HG02970 (cell line): ENCODE measurements around the gene PCP2.

Experiments used
- ATAC-seq: cut with Tn5 transposase; IDR thresholded peaks from one replicate; pipeline ENCODE4 v1.9.1; 2021; ENCODE audit warnings: mild to moderate bottlenecking, moderate library complexity, moderate number of reproducible peaks; ENCODE audit not compliant: unreplicated experiment, low FRiP score

The PCP2 gene

DNA sequence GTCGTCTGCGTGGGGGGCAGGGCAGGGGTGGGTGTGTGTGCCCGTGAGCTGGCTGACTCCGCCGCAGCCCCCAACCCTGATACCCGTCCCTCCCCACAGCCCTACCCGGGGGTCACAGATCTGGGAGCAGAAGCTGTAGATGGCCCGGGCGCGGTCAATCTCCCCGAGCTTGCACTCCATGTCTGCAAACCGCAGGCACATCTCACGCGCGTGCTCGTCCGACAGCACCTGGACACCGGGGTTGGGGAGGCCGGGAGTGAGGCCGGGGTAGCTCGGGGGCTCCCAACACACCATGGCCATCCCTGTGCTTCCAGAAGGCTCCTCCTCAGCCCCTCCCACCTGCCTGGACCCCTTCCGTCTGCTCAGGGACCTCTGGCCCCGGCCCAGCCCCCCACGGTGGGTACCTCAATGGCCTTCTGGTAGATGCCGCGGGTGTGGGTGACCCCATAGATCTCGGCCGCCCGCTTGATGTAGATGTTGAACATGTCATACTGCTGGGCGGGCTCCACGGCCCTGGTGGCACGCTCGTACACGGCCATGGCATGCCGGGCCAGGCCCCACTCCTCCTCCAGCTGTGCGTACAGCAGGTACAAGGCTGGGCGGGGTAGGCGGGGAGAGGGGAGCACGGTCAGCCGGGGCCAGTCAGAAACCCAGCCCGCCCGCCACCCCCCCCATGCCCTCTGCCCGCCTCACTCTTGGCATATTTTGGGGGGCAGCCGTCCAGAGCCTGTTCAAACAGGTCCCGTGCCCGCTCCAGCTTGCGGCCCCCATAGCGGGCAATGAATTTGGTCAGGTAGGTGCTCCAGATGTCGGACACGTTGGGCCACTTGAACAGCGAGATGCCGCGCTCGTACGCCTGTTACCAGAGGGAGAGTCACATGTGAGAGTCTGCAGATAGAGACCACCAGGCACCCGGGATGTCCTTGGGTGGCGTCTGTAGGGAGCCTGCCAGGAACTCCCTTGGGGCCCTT is 12.8 kb downstream of the PCP2 start:
- ATAC-seq = no peak

DNA sequence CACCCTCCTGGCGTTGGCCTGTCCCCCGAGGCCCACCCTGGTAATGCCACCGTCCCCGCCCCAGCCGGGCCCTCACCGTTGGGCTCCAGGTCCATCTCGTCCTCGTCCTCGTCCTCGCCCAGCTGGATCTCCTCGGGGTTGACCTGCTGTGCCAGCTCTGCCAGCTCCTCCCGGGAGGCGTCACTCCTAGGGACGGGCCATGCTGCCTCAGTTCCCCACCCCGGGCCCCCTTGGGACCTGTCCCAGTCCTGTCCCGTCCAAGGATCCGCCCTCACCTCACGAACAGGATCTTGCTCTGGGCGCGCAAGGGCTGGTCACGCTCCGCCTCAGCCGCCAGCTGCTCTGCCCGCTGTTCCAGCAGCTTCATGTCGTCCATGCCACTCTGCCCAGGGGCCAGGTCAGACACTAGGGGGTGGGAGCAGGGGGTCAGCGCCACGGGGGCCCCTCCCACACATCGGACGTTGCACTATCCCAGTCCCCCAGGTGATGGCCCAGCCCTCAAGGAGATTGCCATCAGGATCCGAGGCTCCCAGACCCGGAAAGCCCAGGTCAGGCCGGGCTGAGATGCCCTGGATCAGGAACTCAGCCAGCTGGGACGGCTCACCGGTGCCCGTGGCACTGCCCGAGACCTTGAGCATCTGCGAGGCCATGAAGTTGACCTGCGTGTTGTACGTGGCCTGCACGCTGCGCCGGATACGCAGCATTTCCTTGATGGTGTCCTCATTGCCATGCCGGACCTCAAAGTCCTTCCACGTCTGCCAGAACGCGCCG is 13.7 kb downstream of the PCP2 start:
- ATAC-seq = no peak

DNA sequence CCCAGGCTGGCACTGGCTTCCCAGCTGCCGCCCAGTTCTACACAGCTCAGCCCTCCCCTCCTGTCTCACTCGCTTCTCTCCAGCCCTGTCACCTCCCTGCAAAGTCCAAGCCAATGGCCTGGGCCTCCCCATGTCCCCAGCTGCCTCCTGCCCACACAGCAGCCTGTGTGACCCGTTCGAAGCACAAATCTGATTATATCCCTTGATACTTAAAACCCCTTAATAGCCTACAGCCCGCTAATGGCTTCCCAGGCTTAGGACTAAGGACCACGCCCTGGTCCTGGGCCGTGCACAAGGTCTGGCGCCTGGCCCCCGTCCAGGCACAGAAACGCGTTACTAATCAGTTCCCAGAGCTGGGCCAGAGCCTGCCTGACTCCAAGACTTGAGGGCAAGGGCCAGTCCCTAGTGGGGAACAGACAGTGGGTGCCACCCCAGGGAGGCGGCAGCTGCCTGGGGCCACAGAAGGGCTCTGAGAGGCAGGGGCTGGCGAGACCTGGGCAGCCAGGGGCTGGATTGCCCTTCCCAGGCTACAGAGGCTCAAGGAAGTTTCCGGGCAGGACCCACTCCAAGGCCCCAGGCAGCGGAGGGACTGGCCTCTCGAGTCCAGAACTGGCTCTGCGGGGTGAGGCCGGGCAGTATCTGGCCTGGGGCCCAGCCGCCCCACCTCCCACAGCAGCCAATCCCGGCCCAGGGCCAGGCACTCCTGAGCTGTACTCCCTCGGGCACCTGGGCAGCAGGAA is 14.6 kb downstream of the PCP2 start:
- no peak for ATAC-seq

DNA sequence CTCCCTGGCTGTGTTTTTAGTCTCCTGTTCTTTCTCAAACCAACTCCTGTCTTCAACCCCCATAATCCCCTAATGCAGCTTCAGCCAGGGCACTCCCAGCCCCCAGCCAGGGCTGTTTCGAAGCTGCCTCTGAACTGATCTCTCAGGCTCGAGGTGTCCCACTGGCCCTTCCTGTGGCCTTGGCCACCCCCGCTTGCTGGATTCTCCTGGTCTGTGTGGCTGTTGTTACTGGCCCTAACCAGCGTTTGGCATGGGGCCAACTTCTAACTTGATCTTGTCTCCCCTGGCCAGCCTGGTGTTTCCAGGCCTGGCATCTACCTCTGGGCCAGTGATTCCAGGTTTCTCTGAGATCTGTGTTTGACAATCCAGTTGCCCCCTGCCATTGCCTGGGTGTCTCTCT is 15.2 kb downstream of the PCP2 start:
- no peak for ATAC-seq

DNA sequence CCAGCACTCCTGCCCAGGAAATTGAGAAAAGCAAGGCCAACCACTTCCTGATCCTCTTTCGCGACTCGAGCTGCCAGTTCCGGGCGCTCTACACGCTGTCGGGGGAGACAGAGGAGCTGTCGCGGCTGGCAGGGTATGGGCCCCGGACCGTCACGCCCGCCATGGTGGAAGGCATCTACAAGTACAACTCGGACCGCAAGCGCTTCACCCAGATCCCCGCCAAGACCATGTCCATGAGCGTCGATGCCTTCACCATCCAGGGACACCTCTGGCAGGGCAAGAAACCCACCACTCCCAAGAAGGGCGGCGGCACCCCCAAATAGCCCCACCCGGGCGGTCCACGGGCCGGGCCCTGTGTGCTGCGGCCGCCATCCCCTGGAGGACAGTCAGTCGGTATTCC is 15.8 kb downstream of the PCP2 start:
- ATAC-seq = no peak

DNA sequence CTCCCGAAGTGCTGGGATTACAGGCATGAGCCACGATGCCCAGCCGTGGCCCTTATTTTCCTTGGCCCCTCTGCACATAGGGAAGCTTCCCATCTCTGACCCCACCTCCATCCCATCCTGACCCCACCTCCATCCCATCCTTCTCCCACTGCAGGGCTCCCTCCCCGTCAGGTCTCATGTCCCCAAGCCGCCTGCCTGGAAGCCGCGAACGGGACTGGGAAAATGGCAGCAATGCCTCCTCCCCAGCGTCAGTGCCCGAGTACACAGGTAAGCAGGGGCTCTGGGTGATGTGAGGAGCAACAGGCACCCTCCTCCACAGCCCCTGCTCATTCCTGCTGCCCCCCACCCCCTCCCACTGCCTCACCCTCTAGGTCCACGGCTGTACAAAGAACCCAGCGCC is 16.3 kb downstream of the PCP2 start:
- no peak for ATAC-seq

DNA sequence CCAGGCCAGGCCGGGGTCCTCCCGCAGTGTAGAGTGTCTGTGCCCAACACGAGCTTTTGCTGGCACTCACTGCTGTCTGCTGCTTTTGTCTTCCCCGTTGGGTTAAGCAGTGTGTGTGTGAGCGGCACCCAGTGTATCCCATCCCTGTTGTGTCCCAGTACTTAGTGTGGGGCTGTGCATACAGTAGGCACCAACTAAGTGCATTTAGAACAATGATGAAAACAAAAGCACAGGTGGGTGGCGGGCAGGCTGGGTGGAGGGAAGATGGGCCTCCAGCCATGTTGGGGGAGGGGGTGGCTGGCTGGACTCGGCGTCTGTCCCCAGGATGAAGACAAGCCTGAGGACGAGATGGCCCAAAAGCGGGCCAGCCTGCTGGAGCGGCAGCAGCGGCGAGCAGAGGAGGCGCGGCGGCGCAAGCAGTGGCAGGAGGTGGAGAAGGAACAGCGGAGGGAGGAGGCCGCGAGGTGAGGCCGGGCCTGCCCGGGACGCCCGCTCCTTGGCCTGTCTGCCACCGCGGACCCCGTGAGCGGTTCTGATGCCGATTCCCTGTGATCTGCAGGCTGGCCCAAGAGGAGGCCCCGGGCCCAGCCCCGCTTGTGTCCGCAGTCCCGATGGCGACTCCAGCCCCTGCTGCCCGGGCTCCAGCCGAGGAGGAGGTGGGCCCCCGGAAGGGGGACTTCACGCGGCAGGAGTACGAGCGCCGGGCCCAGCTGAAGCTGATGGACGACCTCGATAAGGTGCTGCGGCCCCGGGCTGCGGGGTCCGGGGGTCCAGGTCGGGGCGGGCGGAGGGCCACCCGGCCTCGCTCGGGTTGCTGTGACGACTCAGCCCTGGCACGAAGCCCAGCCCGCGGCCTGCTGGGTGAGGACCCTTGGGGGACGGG is 18.4 kb downstream of the PCP2 start:
- ATAC-seq = no peak

DNA sequence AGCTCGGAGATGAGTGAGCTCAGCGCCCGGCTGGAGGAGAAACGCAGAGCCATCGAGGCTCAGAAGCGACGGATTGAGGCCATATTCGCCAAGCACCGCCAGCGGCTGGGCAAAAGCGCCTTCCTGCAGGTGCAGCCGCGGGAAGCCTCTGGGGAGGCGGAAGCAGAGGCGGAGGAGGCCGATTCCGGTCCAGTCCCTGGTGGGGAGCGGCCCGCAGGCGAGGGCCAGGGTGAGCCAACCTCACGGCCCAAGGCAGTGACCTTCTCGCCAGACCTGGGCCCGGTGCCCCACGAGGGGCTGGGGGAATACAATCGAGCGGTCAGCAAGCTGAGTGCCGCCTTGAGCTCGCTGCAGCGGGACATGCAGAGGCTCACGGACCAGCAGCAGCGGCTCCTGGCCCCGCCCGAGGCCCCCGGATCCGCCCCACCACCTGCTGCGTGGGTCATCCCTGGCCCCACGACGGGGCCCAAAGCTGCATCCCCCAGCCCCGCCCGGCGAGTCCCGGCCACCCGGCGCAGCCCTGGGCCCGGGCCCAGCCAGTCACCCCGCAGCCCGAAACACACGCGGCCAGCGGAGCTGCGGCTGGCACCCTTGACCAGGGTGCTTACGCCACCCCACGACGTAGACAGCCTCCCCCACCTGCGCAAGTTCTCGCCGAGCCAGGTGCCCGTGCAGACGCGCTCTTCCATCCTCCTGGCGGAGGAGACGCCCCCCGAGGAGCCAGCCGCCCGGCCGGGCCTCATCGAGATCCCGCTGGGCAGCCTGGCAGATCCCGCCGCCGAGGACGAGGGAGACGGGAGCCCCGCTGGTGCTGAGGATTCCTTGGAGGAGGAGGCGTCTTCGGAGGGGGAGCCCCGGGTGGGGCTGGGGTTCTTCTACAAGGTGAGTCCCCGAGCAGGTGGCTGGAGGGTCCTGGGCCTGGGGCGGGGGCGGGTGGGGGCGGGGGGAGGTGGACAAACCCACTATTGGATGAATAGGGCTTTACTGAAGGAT is 20.9 kb downstream of the PCP2 start:
- ATAC-seq = no peak

DNA sequence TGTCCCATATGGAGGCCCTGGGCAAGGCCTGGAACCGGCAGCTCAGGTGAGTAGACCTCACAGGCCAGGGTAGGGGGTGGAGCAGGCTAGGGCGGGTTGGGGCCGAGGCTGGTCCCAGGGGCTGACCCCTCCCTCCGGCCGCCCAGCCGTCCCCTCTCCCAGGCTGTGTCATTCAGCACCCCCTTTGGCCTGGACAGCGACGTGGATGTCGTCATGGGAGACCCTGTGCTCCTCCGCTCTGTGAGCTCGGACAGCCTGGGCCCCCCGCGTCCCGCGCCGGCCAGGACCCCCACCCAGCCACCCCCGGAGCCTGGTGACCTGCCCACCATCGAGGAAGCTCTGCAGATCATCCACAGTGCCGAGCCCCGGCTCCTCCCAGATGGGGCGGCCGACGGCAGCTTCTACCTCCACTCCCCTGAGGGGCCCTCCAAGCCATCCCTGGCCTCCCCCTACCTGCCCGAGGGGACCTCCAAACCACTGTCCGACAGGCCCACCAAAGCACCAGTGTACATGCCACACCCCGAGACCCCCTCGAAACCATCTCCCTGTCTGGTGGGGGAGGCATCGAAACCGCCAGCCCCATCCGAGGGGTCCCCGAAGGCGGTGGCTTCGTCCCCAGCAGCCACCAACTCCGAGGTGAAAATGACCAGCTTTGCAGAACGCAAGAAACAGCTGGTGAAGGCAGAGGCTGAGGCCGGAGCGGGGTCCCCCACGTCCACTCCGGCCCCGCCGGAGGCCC is 21.8 kb downstream of the PCP2 start:
- ATAC-seq = no peak

DNA sequence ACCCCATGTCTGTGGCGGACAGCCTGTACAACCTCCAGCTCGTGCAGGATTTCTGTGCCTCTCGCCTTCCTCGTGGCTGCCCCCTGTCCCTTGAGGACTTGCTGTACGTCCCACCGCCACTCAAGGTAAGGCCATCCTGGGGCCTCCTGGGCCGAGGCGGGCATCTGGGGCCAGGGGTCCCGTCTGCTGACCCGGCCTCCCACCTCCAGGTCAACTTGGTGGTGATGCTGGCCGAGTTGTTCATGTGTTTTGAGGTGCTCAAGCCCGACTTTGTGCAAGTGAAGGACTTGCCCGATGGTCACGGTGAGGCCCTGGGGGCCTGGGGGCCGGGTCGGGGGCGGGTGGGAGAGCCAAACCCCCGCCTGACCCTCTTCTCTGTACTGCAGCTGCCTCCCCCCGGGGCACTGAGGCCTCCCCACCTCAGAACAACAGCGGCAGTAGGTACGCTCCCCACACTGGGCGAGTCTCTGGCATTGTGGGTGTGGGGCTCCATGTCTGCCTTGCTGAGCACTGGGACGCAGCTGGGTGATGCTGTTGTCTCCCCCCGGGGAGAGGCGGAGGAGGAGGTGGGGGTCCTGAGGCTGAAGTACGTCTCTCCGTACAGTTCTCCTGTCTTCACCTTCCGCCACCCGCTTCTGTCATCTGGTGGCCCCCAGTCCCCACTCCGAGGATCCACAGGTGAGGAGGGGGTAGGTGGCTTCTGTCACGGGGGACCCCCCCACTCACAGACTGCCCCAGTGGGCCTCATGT is 22.9 kb downstream of the PCP2 start:
- no peak for ATAC-seq

DNA sequence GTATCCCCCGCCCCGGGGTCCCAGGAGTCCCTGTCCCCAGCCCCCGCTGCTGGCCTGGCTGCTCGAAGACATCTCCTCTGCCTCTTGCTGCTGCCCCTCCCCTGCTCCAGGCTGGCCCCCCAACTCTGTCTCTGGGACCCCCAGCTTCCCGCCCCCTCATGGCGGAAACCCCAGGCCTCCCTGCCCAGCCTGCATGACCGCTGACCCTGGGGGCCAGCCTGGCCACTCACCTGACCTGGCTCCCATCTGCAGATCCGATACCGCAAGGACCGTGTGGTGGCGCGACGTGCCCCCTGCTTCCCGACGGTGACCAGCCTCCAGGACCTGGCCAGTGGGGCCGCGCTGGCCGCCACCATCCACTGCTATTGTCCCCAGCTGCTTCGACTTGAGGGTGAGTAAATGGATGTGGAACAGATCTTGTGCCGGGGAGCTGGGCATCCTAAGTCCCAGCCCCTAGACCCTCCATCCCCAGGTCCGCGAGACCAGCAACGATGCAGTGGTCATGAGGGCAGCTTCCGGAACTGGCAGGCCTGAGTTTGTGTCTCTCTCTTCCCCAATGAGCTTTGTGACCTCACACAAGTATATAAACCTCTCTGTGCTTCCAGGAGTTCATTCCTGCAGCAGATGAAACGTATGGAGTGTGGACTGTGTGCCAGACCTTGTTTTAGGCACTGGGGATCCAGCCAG is 25.5 kb downstream of the PCP2 start:
- no peak for ATAC-seq

DNA sequence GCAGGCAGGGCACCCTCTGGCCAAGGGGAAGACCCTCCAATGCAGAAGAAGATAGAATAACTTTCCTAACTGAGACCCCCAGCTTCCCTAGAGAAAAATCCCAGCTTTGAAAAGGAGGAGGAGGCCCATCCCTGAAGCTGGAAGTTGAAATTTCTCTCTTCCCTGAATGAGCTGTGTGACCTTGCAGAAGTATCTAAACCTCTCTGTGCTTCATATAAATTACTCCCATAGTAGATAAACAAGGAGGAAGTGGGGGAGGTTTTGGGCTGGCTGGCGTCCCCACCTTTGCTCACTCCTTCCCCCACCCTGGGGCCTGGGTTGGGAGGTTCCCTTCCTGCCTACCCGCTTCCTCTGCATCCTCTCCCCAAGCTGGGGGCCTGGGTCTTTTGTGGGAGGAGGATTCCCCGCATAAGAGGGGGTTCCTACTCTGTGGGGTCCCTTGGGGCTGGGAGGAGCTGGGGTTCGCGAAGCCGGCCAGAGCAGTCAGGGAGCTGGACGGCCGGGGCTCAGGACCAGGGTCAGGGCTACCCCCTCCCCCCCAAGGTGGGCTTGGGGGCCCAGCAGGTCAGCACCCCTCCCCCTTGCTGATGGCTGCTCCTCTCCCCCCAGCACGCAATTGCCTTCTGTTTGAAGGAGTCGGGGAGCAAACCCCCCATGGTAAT is 26.2 kb downstream of the PCP2 start:
- no peak for ATAC-seq

DNA sequence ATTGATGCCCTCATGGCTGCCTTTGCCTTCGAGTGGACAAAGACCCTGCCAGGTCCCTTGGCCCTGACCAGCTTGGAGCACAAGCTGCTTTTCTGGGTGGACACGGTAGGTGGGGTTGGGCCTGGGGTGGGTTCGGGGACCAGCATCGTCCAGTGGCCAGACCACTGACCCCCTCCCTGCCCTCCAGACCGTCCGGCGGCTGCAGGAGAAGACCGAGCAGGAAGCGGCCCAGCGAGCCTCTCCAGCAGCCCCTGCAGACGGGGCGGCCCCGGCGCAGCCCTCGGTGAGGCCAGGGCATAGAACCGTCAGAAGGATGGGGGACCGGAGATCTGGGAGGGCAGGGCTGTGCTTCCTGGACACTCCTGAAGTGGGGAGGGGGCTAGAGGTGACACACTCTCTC is 27.2 kb downstream of the PCP2 start:
- ATAC-seq = no peak

DNA sequence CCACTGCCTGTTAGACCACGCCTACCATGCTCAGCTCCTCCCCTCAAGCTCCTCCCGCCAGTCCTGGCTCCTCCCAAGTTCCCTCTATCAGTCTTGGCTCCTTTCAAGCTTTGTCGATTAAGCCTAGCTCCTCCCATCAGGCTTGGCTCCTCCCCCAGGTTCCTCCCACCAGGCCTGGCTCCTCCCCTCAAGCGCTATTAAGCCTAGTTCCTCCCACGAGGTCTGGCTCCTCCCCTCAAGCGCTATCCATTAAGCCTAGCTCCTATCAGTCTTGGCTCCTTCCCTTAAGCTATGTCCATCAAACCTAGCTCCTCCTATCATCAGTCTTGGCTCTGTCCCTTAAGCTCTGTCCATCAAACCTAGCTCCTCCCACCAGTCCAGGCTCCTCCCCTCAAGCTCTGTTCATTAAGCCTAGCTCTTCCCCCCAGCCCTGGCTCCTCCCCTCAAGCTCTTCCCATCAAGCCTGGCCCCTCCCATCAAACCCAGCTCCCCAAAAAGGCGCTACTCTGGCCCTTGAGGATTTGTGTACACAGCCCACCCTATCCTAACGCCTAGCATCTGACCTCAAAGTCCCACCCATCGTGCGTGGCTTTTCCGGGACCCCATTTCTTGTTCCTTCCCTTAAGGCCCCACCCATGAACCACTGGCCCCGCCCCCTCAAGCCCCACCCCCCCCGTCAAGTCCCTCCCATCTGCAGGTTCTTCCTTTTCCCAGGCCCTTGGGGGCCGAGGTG is 27.9 kb downstream of the PCP2 start:
- ATAC-seq = no peak

DNA sequence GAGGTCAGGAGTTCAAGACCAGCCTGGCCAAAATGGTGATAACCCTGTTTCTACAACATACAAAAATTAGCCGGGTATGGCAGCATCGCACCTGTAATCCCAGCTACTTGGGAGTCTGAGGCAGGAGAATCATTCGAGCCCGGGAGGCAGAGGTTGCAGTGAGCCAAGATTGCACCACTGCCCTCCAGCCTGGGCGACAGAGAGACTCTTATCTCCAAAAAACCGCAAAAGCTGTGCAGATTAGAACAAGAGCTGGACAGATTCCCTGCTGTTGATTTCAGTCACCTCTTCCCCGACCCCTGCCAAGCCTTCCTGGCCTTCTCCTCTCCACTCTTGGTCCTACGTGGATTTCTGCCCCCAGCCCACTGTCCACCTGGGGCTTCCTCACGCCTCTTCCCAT is 29.6 kb downstream of the PCP2 start:
- ATAC-seq = no peak
